ENCODE measurements around the gene PFN2.

- TF ChIP-seq POLR2A (IDR thresholded peaks at IDR 0.05) (no peak), CTCF (IDR thresholded peaks at IDR 0.05 in 4 of 5, conservative IDR thresholded peaks at IDR 0.05 in 1 of 5) (no peak)
Measured at GRCh38 chr3:149934524-149934923, 36.2 kb downstream of the PFN2 start.

Data from gastrocnemius medialis (tissue), 4 donors.